K562 (cell line): ENCODE data around the gene LPAR5.

Source experiments
- CEBPG ChIP-seq, 3 experiments: fragments of 200-800 bp in 1 of 3; sonication (Bioruptor generic) in 1 of 3; sonication (generic) in 1 of 3; formaldehyde crosslinking in 1 of 3; IDR thresholded peaks in 2 of 3; conservative IDR thresholded peaks in 1 of 3; 2 replicates each; pipeline versions ENCODE4 v1.6.1 to v1.8.0; 2016 to 2022; ENCODE audit warnings: missing compliant biosample characterization in 2 of 3, missing genetic modification characterization in 2 of 3, mild to moderate bottlenecking in 1 of 3, missing genetic modification reagents in 1 of 3
- E2F6 ChIP-seq, 2 experiments: IDR thresholded peaks; 2 replicates each; pipeline ENCODE4 v1.6.1; 2011; ENCODE audit warnings: borderline replicate concordance in 1 of 2, control low read depth in 1 of 2, low read depth in 1 of 2, low read length in 1 of 2, mild to moderate bottlenecking in 1 of 2, mixed read lengths in 1 of 2, moderate library complexity in 1 of 2; ENCODE audit not compliant: insufficient read depth in 1 of 2, insufficient read length in 1 of 2, poor library complexity in 1 of 2, severe bottlenecking in 1 of 2; ENCODE audit errors: extremely low read depth in 1 of 2
- ETS2 ChIP-seq: IDR thresholded peaks from 2 replicates; pipeline ENCODE4 v1.6.1; 2016; ENCODE audit warnings: borderline replicate concordance, missing genetic modification characterization, mild to moderate bottlenecking, moderate library complexity, missing compliant biosample characterization; ENCODE audit not compliant: poor library complexity, severe bottlenecking
- MAX ChIP-seq: sonication (generic); formaldehyde crosslinking; IDR thresholded peaks from 2 replicates; pipeline ENCODE4 v1.9.0; 2022; ENCODE audit warnings: mild to moderate bottlenecking, missing genetic modification reagents
- POLR2AphosphoS5 ChIP-seq: IDR thresholded peaks from 2 replicates; pipeline ENCODE4 v1.6.1; 2011; ENCODE audit warnings: mild to moderate bottlenecking, low read depth, low read length, moderate library complexity; ENCODE audit not compliant: control insufficient read depth, insufficient read depth
- SRF ChIP-seq, 2 experiments: fragments of 250-450, 450-650 bp in 1 of 2; sonication (Bioruptor Pico) in 1 of 2; sonication (generic) in 1 of 2; formaldehyde crosslinking; IDR thresholded peaks; 2 replicates each; pipeline versions ENCODE4 v1.5.0 to v1.5.1; 2020 to 2022; ENCODE audit warnings: mild to moderate bottlenecking in 1 of 2, missing genetic modification reagents in 1 of 2
- THRAP3 ChIP-seq: fragments of 450-650 bp; IDR thresholded peaks from 2 replicates; pipeline ENCODE4 v1.6.1; 2016; ENCODE audit warnings: mild to moderate bottlenecking, inconsistent platforms, borderline replicate concordance
- ZNF780A ChIP-seq: fragments of 250-450 bp; sonication (Bioruptor Pico); IDR thresholded peaks from 2 replicates; pipeline ENCODE4 v1.5.0; 2021; ENCODE audit warnings: mild to moderate bottlenecking

GRCh38 chr12:6614513-6615172, 21.1 kb downstream of the LPAR5 start:
- TF ChIP-seq POLR2AphosphoS5, result no peak
- no peak for TF ChIP-seq THRAP3
- no peak for TF ChIP-seq ETS2 (tag)
- TF ChIP-seq CEBPG (CRISPR knock-in tag; IDR thresholded peaks at IDR 0.05), result no peak
- no peak for TF ChIP-seq CEBPG (tag; conservative IDR thresholded peaks at IDR 0.05 in 1 of 2, IDR thresholded peaks at IDR 0.05 in 1 of 2)
- no peak for TF ChIP-seq ZNF780A
- TF ChIP-seq E2F6 (IDR thresholded peaks at IDR 0.05; ENCODE audit: borderline replicate concordance in 1 of 2, extremely low read depth in 1 of 2, insufficient read depth in 1 of 2, insufficient read length in 1 of 2, low read depth in 1 of 2, low read length in 1 of 2, poor library complexity in 1 of 2, severe bottlenecking in 1 of 2), result no peak
- TF ChIP-seq MAX (CRISPR knock-in tag), result no peak
- no peak for TF ChIP-seq SRF (CRISPR knock-in tag; IDR thresholded peaks at IDR 0.05)
